K562 (cell line): ENCODE data around the gene LRRC71. TPM values are rescaled to one million over a fixed set of nuclear protein-coding genes. Genes with fewer than 3 reads are reported as not detected.

ENCODE experiments used
- AFF4 ChIP-seq: sonication (generic); formaldehyde crosslinking; IDR thresholded peaks from 2 replicates; pipeline ENCODE4 v1.8.0; 2023; ENCODE audit warnings: mild to moderate bottlenecking, missing genetic modification reagents
- ARID1B ChIP-seq: fragments of 450-650 bp; IDR thresholded peaks from 2 replicates; pipeline ENCODE4 v1.6.1; 2016; ENCODE audit warnings: antibody characterized with exemption, mild to moderate bottlenecking, inconsistent platforms
- ATF1 ChIP-seq, 2 experiments: fragments of 450-650 bp in 1 of 2; IDR thresholded peaks; 2 replicates each; pipeline ENCODE4 v1.6.1; 2016; ENCODE audit warnings: missing compliant biosample characterization in 1 of 2, missing genetic modification characterization in 1 of 2
- ATF3 ChIP-seq, 2 experiments: fragments of 450-650 bp in 1 of 2; sonication (generic) in 1 of 2; formaldehyde crosslinking in 1 of 2; IDR thresholded peaks in 1 of 2; conservative IDR thresholded peaks in 1 of 2; 2 replicates each; pipeline versions ENCODE4 v1.6.1 to v1.8.1; 2016 to 2023; ENCODE audit warnings: mild to moderate bottlenecking in 2 of 2, moderate library complexity in 2 of 2, inconsistent platforms in 1 of 2, missing genetic modification reagents in 1 of 2
- CBFA2T3 ChIP-seq: fragments of 450-650 bp; IDR thresholded peaks from 2 replicates; pipeline ENCODE4 v1.6.1; 2017
- CREB3 ChIP-seq: fragments of 450-650 bp; conservative IDR thresholded peaks from 2 replicates; pipeline ENCODE4 v1.6.1; 2016; ENCODE audit warnings: missing genetic modification characterization, low read depth, mild to moderate bottlenecking, missing compliant biosample characterization, moderate library complexity
- FOXA3 ChIP-seq, 2 experiments: fragments of 450-650 bp in 1 of 2; sonication (generic) in 1 of 2; formaldehyde crosslinking; IDR thresholded peaks in 1 of 2; conservative IDR thresholded peaks in 1 of 2; 2 replicates each; pipeline versions ENCODE4 v1.4.0 to v1.8.0; 2020 to 2022; ENCODE audit warnings: mild to moderate bottlenecking in 2 of 2, missing genetic modification reagents in 1 of 2
- HNRNPLL ChIP-seq: fragments of 200-400 bp; formaldehyde crosslinking; IDR thresholded peaks from 2 replicates; pipeline ENCODE4 v1.6.1; 2017; ENCODE audit warnings: low read length, low read depth, mild to moderate bottlenecking; ENCODE audit not compliant: poor library complexity, severe bottlenecking
- IRF9 ChIP-seq: fragments of 450-650 bp; IDR thresholded peaks from 2 replicates; pipeline ENCODE4 v1.6.1; 2016; ENCODE audit warnings: missing biosample characterization, missing genetic modification characterization
- MTA3 ChIP-seq: fragments of 450-650 bp; formaldehyde crosslinking; IDR thresholded peaks from 2 replicates; pipeline ENCODE4 v1.6.1; 2017; ENCODE audit warnings: mild to moderate bottlenecking, borderline replicate concordance
- NR2C1 ChIP-seq, 2 experiments: fragments of 450-650 bp; IDR thresholded peaks; 2 replicates each; pipeline ENCODE4 v1.6.1; 2017; ENCODE audit warnings: mild to moderate bottlenecking in 2 of 2, antibody characterized with exemption in 1 of 2, inconsistent platforms in 1 of 2, missing compliant biosample characterization in 1 of 2, missing genetic modification characterization in 1 of 2
- SMARCA4 ChIP-seq: fragments of 450-650 bp; IDR thresholded peaks from 2 replicates; pipeline ENCODE4 v1.6.1; 2016
- TAL1 ChIP-seq: fragments of 450-650 bp; IDR thresholded peaks from 2 replicates; pipeline ENCODE4 v1.6.1; 2016; ENCODE audit warnings: mild to moderate bottlenecking
- VEZF1 ChIP-seq: fragments of 200-800 bp; sonication (Bioruptor generic); IDR thresholded peaks from 2 replicates; pipeline ENCODE4 v1.6.1; 2017; ENCODE audit warnings: missing genetic modification characterization, missing compliant biosample characterization
- ZNF589 ChIP-seq: fragments of 200-800 bp; sonication (Bioruptor generic); IDR thresholded peaks from 2 replicates; pipeline ENCODE4 v1.6.1; 2016; ENCODE audit warnings: low read depth, missing genetic modification characterization, missing compliant biosample characterization
- polyA plus RNA-seq, 8 experiments: library from polyadenylated mRNA; depleted of rRNA in 4 of 8; stranded (reverse) in 5 of 8; unstranded in 3 of 8; fragments of >200 nt; fragmentation: Nextera tagmentation in 2 of 8; fragmentation: Illumina TruSeq in 1 of 8; extraction: Ambion mirVana in 2 of 8; extraction: Trizol in 1 of 8; gene quantifications; 2 replicates each; pipeline versions ENCODE4 v1.2.1 to v1.2.3, GENCODE V29; 2011 to 2014; ENCODE audit warnings: inconsistent platforms in 1 of 8, missing spikeins in 1 of 8
- total RNA-seq, 7 experiments: library from RNA; depleted of rRNA in 6 of 7; stranded (reverse); fragments of >200 nt in 6 of 7; fragmentation: Illumina TruSeq in 2 of 7; extraction: Trizol in 2 of 7; gene quantifications; 2 replicates each; pipeline versions ENCODE4 v1.2.1 to v1.2.3, GENCODE V29; 2011 to 2021; ENCODE audit warnings: low replicate concordance in 1 of 7

Gene LRRC71
- total and polyA plus RNA-seq, 9 of the 15 experiments (the other 6 are each of a cell fraction or from before 2014, with no cell fraction given): 0.06 to 1.2 (median 0.51) TPM; not detected in 1

- TF ChIP-seq CREB3 (tag) (peak; percentile 67; the same call in 1 of the 2 replicates), TAL1 (peak; percentile 79), MTA3 (peak; percentile 62; the same call in 1 of the 2 replicates), ZNF589 (0 out of 2 replicates have a peak, but pooled peaks have one; percentile 11), IRF9 (tag) (no peak), FOXA3 (CRISPR knock-in tag; conservative IDR thresholded peaks at IDR 0.05 in 1 of 2, IDR thresholded peaks at IDR 0.05 in 1 of 2) (no peak), SMARCA4 (peak; percentile 61; the same call in 1 of the 2 replicates), CBFA2T3 (peak; percentile 93), ATF1 (CRISPR knock-in tag; IDR thresholded peaks at IDR 0.05) (no peak), ATF1 (tag; IDR thresholded peaks at IDR 0.05) (peak; percentile 35; the same call in 1 of the 2 replicates), VEZF1 (CRISPR knock-in tag) (peak; percentile 82), HNRNPLL (peak; percentile 29), AFF4 (CRISPR knock-in tag) (no peak), ARID1B (peak; percentile 88), ATF3 (IDR thresholded peaks at IDR 0.05) (no peak), ATF3 (CRISPR knock-in tag; conservative IDR thresholded peaks at IDR 0.05) (0 out of 2 replicates have a peak, but pooled peaks have one; percentile 54), NR2C1 (IDR thresholded peaks at IDR 0.05) (no peak), NR2C1 (tag; IDR thresholded peaks at IDR 0.05) (peak; percentile 59; the same call in 1 of the 2 replicates)
These were observed 25.5 kb upstream of the LRRC71 start (continued) for GRCh38 chr1:156894711-156895454.
